Mucosa of descending colon (tissue), 3 donors: Measurements from ENCODE around the gene KL. TPM values are rescaled to one million over a fixed set of nuclear protein-coding genes. Genes with fewer than 3 reads are reported as not detected.

ENCODE experiments used
- ATAC-seq: fragments of 200-7000 bp; cut with Tn5 transposase; one replicate; pipeline ENCODE4 v1.9.1; 2020; ENCODE audit warnings: mild to moderate bottlenecking, moderate library complexity
- DNase-seq, 3 donors: peaks; one replicate each; pipeline ENCODE4 v3.0.0-alpha.2; 2020
- H3K36me3 ChIP-seq: fragments of 200-600 bp; one replicate; pipeline ENCODE4 v1.8.0; 2021; ENCODE audit warnings: low read depth, mild to moderate bottlenecking
- H3K4me1 ChIP-seq: fragments of 200-600 bp; one replicate; pipeline ENCODE4 v1.8.0; 2021; ENCODE audit warnings: low read depth, mild to moderate bottlenecking
- H3K4me3 ChIP-seq: fragments of 200-600 bp; one replicate; pipeline ENCODE4 v1.8.0; 2021; ENCODE audit warnings: mild to moderate bottlenecking
- H3K9me3 ChIP-seq: fragments of 200-600 bp; one replicate; pipeline ENCODE4 v1.8.0; 2021; ENCODE audit warnings: mild to moderate bottlenecking
- intact Hi-C, 2 donors: fragments of 100-400 bp; cut with DNase I in 1 of 2; cut with micrococcal nuclease in 1 of 2; formaldehyde crosslinking; loops; one replicate each; pipeline versions ENCODE4 v1.11.0 to v1.11.1; 2022; cut with DNase I, micrococcal nuclease
- total RNA-seq, 3 donors: library from RNA; stranded (reverse); fragmentation: NEBNext Ultra II Directional in 2 of 3; extraction: Animal tissue kit (Norgen Biotek cat#: 25700) in 2 of 3; gene quantifications; one replicate each; pipeline versions ENCODE4 v1.2.1 to v1.2.4, GENCODE V29; 2021 to 2023
- TF ChIP-seq, protein P1 (sequence below): fragments of 200-600 bp; IDR thresholded peaks from one replicate; pipeline ENCODE4 v1.8.0; 2022; ENCODE audit warnings: antibody characterized with exemption, mild to moderate bottlenecking
- donor health status: DM: no; HTN: no; CAD: no; lungs with moderate emphysema.
- donor health status: DM: no; HTN: no; CAD: no.
- donor health status: DM: no; HTN: yes; CAD: no.

Gene KL
- total RNA-seq, 3 donors from 2014 or later = 0.63 to 6.0 (median 0.84) TPM

DNA sequence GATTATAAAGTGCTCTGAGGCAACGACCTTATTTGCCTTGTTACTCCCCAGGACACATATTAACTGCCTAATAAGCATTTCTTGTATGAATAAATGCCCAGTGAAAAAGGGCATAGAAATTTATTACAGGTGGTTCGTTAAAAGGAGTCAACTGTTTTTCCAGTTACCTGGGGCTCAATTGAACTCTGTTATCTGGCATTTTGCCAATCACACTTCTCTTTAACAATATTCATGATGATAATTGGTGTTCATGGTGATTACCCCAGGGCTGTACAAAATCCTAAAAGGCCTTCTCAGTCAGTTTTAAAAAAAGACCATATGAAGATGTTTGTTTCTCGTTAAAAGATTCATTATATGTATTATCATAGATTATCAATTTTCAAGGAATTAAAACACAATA, 57.1 kb downstream of the KL start:
- intact Hi-C loops = no loop called here
- ATAC-seq = no peak
- DNase-seq = no peak
- no peak overlapping the region for H3K4me3 ChIP-seq
- TF ChIP-seq, protein P1, sequence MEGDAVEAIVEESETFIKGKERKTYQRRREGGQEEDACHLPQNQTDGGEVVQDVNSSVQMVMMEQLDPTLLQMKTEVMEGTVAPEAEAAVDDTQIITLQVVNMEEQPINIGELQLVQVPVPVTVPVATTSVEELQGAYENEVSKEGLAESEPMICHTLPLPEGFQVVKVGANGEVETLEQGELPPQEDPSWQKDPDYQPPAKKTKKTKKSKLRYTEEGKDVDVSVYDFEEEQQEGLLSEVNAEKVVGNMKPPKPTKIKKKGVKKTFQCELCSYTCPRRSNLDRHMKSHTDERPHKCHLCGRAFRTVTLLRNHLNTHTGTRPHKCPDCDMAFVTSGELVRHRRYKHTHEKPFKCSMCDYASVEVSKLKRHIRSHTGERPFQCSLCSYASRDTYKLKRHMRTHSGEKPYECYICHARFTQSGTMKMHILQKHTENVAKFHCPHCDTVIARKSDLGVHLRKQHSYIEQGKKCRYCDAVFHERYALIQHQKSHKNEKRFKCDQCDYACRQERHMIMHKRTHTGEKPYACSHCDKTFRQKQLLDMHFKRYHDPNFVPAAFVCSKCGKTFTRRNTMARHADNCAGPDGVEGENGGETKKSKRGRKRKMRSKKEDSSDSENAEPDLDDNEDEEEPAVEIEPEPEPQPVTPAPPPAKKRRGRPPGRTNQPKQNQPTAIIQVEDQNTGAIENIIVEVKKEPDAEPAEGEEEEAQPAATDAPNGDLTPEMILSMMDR = no peak
- peaks cover 5% of the 10 kb centered on the region for H3K4me1 ChIP-seq
- no peaks in the 10 kb centered on the region for H3K9me3 ChIP-seq
- no peaks in the 10 kb centered on the region for H3K36me3 ChIP-seq

DNA sequence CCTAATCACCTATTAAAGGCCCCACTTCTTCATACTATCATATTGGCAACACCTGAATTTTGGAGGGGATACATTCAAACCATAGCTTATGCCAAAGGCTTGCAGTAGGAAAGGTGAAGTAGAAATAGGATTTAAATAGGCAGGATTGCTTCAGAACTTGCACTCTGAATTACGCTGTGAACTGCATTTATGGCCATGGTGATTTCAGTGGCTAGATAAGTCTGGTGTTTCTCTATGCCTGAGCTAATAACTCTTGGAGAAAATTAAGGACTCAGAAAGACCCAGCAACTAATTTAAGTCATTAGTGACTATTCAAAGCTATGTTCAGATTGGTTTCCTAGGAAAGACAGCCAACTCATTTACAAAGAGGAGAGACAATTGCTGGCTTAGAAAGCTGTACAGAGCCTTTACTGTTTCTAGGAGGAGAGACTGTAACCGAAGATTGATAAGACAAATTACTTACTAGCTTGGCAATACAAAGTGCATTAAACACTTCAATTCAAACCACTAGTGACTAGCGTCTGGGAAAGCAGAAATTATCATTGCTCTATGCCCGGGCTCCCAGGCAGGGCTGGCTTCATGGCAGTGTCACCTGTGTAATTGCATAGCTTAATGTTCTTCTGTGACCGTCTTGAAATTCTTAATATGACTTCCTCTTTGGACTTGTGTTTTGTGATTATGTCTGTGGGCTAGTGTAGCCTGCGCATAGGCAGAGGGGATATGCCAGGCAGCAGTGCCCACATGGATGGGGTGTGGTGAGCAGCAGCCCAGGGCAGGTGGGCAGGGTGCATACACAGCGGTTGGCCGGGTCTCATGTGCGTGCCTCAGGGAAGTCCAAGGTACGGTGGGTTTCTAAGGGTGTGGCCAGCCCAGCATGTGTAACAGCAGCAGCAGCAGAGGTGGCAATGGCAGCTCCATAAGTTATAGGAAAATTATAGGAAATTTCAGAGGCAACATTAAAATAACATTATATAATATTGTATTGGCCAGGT, 60.1 kb downstream of the KL start:
- H3K9me3 ChIP-seq = no peaks in the 10 kb centered on the region
- H3K4me1 ChIP-seq = peaks cover 5% of the 10 kb centered on the region
- ATAC-seq (peak; percentile 78), DNase-seq (peak; percentile 33 to 56 (median 55))
- TF ChIP-seq, protein P1 = no peak
- no peak overlapping the region for H3K4me3 ChIP-seq
- no peaks in the 10 kb centered on the region for H3K36me3 ChIP-seq
- intact Hi-C loops = no loop called here

DNA sequence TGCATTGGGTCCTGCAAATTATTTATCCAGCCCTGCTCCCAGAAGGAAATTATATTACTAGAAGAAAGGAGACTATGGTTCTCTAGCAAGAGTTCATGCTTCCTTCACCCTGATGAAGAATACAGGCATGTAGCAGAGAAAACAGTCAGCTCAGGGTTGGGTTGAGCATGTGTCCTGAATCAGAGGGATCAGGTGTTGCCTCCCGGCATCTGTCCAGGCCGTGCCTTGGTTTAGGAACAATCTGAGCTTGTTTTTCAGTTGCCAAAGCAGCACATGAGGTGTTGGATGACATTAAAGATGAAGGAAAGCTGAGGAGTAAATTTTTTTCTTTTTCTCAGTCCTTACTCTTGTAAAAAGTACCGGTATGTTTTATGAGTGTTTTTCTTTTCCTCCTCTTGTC, 62.0 kb downstream of the KL start:
- ATAC-seq (no peak), DNase-seq (no peak)
- intact Hi-C loops = no loop called here
- Histone ChIP-seq H3K4me3 (no peak overlapping the region), H3K9me3 (no peaks in the 10 kb centered on the region), H3K4me1 (peaks cover 5% of the 10 kb centered on the region), H3K36me3 (no peaks in the 10 kb centered on the region)
- TF ChIP-seq, protein P1 = no peak

DNA sequence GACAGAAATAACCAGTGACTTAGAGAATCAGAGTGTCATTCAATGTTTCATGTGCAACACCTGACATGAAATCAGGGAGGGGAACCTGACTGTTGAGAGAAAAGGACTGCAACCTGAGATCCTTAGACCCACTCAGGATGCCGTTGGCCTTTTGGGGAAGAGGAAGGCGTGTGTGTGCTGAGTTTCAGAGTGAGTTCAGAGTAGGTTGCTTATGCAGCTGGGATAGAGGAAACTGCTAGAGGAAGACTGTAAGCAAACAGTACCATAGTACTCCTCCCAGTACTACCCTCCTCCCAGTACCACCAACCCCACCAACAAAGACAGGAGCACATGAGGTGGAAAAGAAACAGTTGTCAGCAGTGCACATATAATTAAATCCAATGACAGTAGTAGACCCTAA, 63.7 kb downstream of the KL start:
- Histone ChIP-seq H3K9me3 (no peaks in the 10 kb centered on the region), H3K4me1 (peaks cover 5% of the 10 kb centered on the region), H3K36me3 (no peaks in the 10 kb centered on the region), H3K4me3 (no peak overlapping the region)
- ATAC-seq (no peak), DNase-seq (no peak)
- intact Hi-C loops = no loop called here
- TF ChIP-seq, protein P1 = no peak

DNA sequence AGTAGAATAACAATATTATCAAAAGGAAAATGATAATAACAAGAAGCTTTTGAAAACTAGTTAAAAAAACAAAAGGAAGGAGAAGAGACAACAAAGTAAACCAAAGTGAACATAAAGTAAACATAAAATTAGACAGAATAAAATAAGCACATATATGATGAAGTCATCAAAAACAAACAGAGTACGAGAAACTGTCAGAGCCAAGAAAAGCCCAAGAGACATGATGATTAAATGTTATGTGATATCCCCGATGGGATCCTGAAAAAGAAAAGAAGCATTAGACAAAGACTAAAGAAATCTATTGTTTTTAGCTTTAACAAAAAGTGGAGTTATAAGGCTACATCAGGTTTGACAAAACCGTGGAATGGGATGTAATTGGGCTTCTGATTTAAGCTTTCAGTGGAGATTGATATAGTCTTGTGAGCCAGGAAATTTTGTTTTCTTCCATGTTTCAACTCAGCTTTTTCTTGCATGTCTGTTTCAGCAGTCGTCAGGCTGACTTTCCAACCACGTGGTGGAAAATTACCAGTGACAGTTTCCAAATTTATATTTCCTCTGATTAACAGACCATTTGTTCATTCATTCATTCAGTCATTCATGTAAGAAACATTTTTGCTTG, 64.9 kb downstream of the KL start:
- DNase-seq = no peak
- ATAC-seq = no peak
- Histone ChIP-seq H3K4me3 (no peak overlapping the region), H3K4me1 (peaks cover 5% of the 10 kb centered on the region), H3K9me3 (no peaks in the 10 kb centered on the region), H3K36me3 (no peaks in the 10 kb centered on the region)
- TF ChIP-seq, protein P1 = no peak
- intact Hi-C loops = no loop called here
